RPMI7951 (cell line): ENCODE results near the gene RSPO3. TPM values are rescaled to one million over a fixed set of nuclear protein-coding genes. Genes with fewer than 3 reads are reported as not detected.

ENCODE experiments used
- DNase-seq: peaks from one replicate; pipeline ENCODE4 v3.0.0-alpha.2; 2012; ENCODE audit warnings: low read depth
- total RNA-seq: library from RNA; depleted of rRNA; stranded (reverse); fragments of >200 nt; shearing (Covaris generic); gene quantifications from 2 replicates; pipeline ENCODE4 v1.2.3, GENCODE V29; 2014

The RSPO3 gene
- total RNA-seq, 1 experiment from 2014 or later: not detected

DNA sequence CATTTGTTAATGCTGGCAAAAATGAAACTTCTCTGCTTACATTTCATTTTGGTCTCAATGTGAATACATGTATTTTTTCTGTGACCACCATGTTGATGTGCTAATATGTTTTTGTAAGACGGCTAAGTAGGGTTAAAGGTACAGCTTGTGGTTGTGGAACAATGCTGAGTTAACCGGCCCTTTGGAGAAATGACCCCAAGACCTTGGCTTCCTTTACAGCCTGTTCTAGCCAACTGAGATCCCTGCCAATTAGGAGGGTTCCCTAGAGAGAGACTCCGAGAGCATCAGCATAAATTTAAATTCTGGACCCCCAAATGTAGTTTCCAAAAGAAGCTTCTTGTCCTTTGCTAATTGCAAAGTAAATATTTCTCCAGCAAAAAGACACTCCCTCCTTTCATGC lies 44.4 kb downstream of the RSPO3 start:
- DNase-seq: no peak

DNA sequence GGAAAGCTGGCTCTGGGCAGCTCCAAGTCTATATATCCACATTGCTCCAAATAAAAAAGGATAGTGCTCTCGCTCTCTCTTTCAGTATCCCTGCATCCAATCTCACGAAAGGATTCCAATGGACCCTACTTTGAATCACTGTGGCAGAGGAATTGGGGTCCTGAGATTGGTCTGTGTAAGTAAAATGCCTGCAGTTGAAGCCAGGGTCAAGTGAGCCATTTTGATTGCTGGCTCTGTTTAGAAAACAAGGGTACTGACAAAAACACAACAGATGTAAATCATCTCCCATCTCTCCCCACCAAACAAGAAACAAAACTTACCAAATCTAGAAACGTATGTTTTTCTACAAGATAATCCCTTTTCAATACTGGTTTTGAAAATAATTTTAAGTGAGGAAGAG lies 45.6 kb downstream of the RSPO3 start:
- DNase-seq: no peak

DNA sequence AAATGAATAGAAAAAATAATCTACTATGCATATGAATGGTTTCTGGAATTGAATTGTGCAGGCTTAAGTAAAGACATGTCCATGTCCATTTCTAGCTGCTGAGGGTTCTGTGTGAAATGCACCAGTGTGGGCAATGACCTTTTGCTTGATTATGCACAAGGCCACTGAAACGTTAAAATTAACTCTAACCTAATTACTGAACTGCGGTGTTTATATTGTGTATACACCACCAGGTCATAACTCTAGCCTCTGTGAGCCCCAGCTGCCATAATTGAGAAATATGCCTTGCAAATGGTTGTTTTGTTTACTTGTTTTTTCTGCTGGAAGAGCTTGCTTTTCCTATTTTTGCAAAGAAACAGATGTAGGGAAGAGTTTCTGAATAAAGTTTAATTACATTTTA lies 46.1 kb downstream of the RSPO3 start:
- DNase-seq: no peak

DNA sequence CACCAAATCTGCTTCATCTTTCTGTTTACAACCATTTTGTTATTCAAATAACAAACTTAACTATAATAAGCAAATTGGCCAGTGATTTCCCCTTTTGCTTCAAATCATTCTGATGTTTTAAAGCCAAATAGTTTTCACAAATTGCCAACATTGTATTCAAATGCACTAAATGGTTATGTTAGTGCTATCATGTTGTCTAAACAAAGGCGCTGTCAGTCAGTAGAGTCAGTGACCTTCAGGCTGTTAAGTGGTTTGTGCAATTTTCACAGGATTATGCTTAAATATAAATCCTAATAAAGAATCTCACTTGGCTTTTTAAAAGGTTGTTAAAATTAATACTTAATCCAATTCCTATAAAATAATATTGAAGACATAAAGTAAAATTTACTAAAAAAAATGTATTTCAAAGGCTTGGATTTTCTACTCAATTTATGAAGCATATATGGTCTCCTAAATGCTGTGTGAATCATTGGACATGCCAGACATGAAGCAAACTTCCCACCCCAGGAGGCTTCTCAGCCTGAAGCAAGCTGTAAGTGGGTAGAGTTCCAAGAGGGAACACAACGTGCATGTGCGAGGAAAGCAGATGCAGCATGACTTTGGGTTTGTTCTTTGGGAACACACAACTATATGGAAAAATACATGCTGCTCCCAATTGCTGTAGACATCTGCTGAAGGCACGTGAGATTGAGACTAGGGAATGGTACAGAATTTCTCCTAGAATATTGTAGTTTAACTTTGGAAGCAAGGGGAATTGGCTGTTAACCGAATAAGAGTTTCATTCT lies 54.9 kb downstream of the RSPO3 start:
- no peak for DNase-seq

DNA sequence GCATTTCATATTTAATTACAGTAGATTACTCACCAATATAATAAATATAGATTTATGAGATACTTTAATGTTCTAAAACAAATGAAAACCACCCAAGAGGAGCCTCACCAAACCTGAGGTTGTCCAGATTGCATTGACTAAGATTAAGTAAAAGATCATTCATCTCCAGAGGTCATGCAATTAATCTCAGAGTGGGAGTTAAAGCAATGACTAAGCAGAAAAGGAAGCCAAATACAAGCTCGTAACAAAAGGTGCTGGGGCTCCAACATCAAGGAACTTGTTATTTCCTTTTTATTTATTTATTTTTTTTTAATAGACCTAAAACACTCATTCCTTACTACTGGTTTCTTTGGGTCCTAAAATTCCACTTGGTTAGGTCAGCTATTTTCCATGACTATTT lies 57.7 kb downstream of the RSPO3 start:
- peak; percentile 31 for DNase-seq

DNA sequence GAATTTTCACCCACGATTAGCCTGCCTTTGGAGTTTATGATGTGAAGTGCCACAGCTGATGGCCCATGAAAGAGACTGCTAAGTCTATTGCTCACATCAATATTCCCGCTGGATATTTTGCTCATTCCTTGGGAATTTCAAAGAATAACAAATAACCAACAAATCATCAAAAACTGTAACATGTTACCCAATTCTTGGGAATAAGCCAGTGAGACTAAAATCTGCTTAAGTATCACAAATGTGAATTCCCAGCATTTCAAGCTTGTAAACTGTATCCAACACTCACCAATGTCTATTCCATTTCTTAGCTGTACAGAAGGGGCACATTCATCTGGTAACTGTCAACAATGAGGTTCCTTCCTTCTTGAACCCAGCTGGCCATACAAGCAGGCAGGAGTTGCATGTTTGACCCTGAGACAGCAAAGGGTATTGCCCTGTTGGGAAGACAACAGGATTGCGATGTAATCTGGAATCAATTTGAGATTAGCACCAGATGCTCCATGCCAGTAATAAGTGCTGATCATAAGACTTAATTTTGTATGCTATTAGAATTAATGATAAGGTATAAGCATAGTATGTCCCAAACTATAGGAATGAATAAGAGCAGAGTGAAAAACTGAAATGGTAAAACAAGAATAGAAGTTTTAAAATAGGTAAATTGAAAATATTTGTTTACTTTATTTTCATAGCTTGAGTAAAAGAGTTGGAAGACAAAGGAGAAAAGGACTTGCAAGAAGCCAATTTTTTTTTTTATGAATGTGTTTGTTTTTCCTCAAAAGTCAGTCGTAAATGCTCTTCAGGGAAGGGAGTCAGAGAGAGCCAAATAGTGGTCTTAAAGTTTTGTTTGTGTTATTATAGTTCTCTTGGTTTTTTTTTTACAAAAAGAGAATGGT lies 58.8 kb downstream of the RSPO3 start:
- DNase-seq: peak; percentile 5

DNA sequence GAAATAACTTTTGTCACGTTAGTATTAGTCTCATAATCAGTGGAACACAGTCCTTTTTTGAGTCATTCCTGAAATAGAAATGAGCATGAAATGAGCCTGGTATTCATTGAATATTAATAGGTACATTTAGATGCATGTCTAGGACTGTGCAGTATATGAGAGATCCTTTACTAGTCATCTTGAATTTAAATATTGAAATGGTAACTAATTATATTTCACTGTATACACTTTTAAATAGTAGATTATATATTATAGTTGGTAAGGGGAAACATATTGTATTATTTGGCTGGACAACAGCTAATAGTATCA lies 59.4 kb downstream of the RSPO3 start:
- no peak for DNase-seq

DNA sequence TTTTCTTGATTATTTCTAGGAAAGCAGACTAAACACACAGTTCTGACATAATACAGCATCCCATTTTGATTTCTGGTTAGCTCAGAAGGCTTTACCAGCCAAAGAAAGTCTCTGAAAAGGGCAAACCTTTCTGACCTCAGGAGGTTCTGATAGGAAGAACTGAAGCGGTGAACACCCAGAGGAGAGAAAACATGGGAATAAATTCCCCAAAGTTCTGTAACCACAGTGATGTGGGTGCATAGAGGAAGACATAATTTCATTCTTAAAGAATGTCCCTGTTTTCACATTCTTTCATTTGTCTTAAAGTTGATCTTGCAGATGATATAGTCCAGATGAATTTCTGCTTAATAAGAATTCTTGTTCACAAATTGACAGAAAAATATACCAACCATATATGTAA lies 60.3 kb downstream of the RSPO3 start:
- no peak for DNase-seq

DNA sequence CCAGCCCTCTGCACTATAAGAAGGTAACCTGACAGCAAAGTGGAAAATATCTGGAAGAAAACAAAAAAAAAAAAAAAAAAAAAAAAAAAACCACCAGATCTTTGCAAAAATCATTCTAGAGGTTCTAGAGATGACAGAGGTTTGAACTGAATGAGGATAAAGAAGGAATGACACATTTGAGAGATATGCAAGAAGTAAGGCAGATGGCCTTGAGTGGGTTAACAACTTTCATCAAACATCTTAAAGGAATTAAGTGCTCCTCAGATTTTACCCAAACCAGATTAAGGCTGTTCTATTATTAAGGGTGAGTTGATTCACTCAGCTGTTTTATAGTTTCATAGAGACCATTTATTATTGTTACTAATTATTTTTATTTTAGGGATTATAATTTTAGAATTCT lies 62.0 kb downstream of the RSPO3 start:
- no peak for DNase-seq

DNA sequence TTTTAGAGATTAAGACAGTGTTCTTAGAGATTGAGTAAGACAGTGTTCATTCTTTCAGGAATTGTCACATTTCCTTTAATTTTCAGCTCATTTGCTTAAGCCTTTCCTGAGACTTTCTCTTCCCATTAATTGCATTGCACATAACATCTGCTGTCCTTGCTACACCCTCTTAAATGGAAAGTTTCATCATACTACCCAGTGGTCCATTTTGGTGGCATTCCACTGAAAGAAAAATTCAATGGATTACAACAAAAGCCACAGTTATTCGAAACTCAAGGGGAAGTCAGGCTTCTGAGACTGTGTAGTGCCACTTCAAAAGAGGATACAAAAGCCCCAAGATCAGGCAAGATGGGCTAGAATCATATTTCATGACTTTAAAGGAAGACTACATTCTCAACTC lies 64.0 kb downstream of the RSPO3 start:
- DNase-seq: peak; percentile 7

DNA sequence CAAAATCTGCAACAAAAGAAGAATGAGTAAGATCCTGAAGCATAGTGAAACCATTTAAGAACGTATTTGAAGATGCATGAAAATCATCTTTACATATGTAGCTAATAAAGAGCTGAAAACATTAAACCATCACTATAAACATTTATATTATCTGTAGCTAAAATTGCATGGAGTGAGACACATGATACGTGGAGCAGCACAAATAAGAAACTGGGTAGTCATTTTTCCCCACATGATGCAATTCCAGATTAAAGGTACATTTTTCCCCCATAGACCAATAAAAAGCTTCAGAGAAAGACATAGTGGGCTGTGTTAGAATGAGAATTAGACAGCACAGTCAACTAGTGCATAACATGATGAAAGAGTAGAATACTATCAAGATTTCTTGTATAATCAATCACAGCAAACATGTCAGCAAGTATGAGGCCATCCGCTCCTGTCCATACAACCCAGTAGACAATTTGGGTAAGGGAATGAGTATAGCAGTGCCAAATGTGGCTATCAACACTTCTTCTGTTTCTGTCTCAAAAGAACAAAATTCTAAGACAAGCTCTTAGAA lies 67.0 kb downstream of the RSPO3 start:
- no peak for DNase-seq

DNA sequence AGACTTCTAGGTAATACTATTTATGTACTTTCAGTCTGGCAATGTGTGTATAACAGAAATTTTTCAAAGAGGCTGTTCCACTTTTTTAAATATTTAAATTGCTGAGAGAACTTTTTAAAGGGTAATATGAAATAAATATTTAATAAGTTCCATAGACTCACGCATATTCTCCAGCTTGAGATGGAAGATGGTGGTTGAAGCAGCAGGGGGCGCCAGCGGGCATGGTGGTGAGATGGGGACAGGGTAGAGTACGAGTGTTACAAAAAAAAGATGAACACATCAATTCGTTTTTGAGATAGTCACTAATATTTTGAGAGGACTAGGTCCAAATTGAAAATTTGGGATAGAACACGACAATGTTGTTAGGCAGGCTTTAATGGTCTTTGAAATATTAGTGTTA lies 68.4 kb downstream of the RSPO3 start:
- no peak for DNase-seq

DNA sequence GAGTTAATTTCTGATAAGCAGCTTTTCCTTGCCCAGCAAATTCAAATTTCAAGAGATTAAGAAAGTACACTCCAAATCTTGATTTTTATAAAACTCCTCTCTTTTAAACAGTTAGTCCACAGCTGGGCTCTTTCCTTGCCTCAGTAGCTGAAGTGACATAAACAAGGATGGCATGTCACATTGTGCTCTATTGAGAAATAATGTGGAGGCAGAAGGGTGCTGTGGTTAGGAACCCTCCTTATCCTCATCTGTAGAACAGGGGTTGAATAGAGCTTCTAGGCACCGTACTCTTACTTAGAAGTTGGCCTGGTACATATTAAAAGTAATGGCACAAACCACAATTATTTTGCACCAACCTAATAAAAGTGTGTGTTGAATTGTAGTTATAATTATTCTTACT lies 70.3 kb downstream of the RSPO3 start:
- DNase-seq: no peak

DNA sequence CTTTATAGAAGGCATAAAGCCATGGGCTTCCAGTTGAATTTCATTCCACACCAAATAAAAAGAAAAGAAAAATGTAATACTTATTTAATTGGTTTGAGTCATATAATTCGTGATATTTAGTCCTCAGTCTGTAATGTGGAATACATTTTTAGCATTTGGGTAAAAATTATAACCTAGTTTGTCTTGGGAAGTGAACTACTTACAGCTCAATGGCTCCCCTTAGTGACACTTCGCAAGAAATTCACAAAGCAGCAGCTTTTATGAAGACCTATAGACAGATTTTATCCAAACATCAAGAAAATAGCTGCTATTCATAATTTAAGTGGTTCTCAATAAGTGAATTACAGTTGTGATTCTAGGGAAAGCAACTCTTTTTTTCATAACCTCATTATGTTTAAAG lies 72.1 kb downstream of the RSPO3 start:
- peak; percentile 39 for DNase-seq

DNA sequence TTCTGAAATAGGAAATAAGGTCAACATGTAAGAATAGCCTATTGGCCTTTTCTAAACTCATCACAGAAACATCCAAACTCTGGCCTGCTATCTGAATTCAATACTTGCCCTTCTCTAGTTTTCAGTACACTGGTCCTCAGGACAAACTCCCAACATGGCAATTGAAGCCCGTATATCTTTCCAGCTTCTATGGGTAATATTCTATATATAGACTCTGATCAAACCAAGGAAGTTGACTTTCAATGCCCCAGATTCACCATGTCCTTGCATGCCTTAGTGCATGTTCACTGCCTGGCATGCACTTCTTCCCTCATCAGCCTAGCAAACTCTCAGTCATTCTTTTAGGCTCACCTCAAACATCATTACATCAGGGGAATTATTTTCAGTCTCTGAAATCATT lies 73.2 kb downstream of the RSPO3 start:
- no peak for DNase-seq

DNA sequence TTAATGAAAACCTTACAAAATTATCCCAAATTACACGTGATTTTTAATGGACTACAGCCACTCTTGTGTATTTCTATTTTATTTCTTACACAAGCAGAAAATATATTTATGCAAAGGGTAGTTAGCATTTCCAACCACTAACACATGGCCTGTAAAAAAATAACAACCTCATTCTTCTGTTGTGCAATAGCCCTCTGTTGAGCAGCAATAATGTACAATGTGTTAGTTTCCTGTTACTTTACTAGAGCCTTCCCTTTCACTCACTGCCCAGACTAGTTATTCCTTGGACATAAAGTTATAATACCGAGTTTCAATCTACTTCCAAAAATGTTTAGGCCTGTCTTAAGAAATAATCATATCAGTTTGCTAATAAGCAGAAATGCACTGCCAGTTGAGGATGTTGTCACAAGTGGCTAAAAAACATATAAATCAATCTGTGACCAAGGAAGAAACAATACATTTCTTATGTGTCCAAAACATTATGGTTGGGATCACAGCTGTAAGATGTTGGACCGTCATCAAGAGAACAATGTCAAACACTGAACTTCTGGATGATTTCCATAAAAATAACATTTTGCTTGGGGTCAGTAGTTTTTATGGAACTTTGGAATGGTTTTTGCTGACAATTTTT lies 74.6 kb downstream of the RSPO3 start:
- DNase-seq: no peak

DNA sequence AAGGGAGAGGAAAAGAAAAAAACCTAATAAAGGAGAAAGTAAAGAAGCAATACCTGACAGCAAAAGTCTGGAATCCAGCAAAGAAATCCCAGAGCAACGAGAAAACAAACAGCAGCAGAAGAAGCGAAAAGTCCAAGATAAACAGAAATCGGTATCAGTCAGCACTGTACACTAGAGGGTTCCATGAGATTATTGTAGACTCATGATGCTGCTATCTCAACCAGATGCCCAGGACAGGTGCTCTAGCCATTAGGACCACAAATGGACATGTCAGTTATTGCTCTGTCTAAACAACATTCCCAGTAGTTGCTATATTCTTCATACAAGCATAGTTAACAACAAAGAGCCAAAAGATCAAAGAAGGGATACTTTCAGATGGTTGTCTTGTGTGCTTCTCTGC lies 77.4 kb downstream of the RSPO3 start:
- no peak for DNase-seq

DNA sequence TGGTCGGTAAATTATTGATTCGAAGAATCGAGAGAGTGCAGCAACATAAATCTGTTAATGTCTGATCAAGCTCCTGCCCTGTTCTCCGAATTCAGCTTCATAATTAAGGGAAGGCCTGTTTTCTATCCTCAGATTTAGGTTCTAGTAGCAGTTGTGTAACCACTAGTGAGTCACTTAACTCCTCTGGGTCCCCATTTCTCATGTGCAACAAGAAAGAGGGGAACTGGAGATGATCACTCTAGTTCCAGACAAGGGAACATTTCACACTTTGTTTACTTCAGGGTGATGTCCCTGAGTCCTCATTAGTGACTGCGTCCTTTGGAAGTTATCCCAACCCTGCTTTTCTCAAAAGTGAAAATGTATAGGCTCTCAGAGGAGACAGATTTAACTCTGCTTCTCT lies 80.1 kb downstream of the RSPO3 start:
- DNase-seq: no peak

DNA sequence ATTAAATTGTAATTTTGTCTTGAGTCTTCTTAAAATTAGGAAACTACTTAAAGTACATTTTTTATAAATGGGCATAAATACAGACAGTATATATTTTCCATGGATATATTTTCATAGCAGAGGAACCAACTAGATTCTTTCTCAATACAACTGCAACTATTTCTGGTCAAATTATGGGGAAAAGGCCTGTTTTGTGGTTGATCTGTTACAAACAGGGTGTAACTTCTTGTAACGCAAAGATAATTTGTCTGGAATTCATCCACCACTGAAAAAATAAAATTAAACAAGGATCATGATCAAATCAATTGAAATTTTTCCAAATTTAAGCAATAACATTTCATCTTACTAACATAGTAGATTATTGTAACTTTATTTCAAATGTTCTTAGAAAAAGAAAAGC lies 81.0 kb downstream of the RSPO3 start:
- no peak for DNase-seq

DNA sequence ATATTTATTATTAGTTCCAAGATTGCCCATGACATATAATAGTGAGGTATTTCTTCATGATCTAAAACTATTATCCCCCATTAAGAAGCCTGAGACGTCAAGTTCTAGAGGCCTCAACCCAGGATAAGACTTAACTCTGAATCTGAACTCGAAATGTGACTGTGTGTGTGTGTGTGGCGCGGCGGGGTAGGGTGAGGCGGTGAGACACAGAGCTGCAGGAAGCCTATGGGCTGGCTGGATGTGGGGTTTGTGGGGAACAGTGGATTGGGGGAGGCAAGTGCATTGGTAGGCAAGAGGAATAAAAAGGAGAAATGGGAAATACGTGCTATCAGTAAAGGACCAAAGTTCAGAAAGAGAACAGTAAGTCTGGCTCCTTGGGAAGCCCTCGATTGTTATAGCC lies 81.6 kb downstream of the RSPO3 start:
- DNase-seq: no peak

DNA sequence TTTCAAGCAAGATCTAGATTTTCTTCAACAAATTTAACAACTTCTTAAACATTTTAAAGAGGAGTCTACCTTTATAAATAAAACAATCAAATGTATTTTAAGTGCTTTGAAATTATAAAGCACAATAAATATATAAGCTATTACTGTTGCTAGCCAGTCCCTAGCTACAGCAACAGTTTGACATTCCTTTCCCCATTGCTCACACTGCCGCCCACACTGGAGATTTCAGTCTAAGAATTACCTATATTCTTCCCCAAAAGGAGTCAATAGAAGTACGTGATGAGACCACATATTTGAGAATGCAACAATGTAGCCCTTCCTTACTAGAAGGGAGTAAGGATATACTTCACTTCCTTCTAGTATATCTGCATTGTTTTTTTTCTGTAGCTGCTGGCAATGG lies 82.8 kb downstream of the RSPO3 start:
- DNase-seq: no peak

DNA sequence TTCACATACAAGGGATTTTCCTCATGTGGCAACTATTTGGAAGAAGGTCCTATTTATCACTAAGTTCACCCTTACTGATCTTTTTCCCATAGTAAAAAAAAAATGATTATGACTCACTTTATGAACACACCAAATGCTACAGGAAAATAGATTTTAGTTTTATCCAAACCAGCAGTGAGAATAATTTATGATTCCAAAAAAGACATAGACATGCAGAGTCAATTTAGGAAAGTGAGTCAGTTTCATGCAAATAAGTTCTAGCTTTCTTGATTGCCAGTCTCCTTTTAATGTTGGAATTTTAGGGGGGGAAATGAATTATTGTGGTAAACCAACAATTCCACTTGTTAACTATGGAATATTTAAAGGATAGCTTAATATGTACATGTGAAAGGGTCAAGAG lies 84.2 kb downstream of the RSPO3 start:
- no peak for DNase-seq

DNA sequence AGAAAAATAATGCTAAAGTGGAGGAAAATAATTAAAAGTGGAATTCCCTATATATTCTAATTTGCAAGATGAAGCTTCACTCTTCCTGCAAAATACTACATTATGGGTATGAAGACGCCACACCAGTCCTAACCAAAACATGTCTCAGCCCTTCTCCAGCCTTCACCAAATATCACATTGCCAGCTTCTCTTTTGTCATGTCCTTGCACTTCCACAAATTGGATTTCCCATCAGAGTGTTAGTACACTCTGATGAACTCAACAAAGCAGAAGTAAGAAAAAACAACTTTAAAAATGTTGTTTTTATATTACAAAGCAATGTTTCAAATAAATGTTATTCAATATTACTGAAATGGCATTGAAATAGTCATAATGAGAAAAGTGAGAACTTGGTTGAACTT lies 85.8 kb downstream of the RSPO3 start:
- DNase-seq: no peak
